Measurements from ENCODE around the gene NELFCD. TPM values are rescaled to one million over a fixed set of nuclear protein-coding genes. Genes with fewer than 3 reads are reported as not detected.

NELFCD gene
- total and polyA plus RNA-seq, 2 donors (not counting 1 experiment from before 2014, with no cell fraction given), result 80.2 to 107 TPM

- Mint-ChIP-seq H3K9me3 (ENCODE audit: insufficient read depth) (no peaks in the 10 kb centered on the region), H3K27ac (no peak overlapping the region), H3K27me3 (no peaks in the 10 kb centered on the region), H3K4me1 (peaks cover 27% of the 10 kb centered on the region), H3K4me3 (peak overlapping the region; percentile 27)
- Histone ChIP-seq H4K20me1 (ENCODE audit: control insufficient read depth, insufficient read depth, low read length, poor library complexity, severe bottlenecking) (no peaks in the 10 kb centered on the region), H3K36me3 (replicated peaks in 1 of 2; ENCODE audit: control extremely low read depth in 1 of 2, control insufficient read depth in 1 of 2, extremely low read depth in 1 of 2, insufficient read depth in 2 of 2, low read length in 1 of 2) (no peaks in the 10 kb centered on the region), H3K79me2 (ENCODE audit: control insufficient read depth, insufficient read depth, low read length) (no peaks in the 10 kb centered on the region), H3K4me3 (ENCODE audit: control extremely low read depth in 1 of 5, extremely low read depth in 1 of 5, insufficient read depth in 1 of 5, low read depth in 2 of 5, low read length in 4 of 5) (no peak overlapping the region), H3K9ac (ENCODE audit: low read length) (no peak overlapping the region), H3K4me2 (replicated peaks; ENCODE audit: low read depth, low read length, poor library complexity, severe bottlenecking) (no peak overlapping the region), H3K9me3 (ENCODE audit: control extremely low read depth in 1 of 3, control insufficient read depth in 2 of 3, insufficient read depth in 1 of 3, low read length in 2 of 3) (peaks cover 1 to 12% (median 7%) of the 10 kb centered on the region in 3 donors), H3K27me3 (replicated peaks in 1 of 4; ENCODE audit: control extremely low read depth in 1 of 4, control insufficient read depth in 3 of 4, insufficient read depth in 4 of 4, low read length in 3 of 4) (no peaks in the 10 kb centered on the region), H3K4me1 (ENCODE audit: control insufficient read depth in 2 of 2, insufficient read depth in 2 of 2, low read length in 2 of 2) (peaks cover 22% of the 10 kb centered on the region in 2 donors), H2AFZ (ENCODE audit: insufficient read depth, low read depth, low read length, poor library complexity, severe bottlenecking) (no peak overlapping the region), H3K27ac (ENCODE audit: low read length in 2 of 2) (no peak overlapping the region)
- intact Hi-C loops (cut with micrococcal nuclease), result no loop called here
- 49% methylated on average over 3 of the region's 3 CpGs for WGBS (ENCODE audit: insufficient coverage)
- ChIA-PET POLR2A (interaction anchor here (0.7 kb wide), 1 partner anchor 66 kb away, joined by 3 read pairs; no protein-coding TSS in a partner anchor), CTCF (no interaction called here)
- DNase-seq (no peak), ATAC-seq (ENCODE audit: low read depth) (no peak)
- TF ChIP-seq CTCF (IDR thresholded peaks at IDR 0.05), result no peak
- no peak for TF ChIP-seq EZH2 (IDR thresholded peaks at IDR 0.05; ENCODE audit: borderline replicate concordance, insufficient read depth, low read depth, low read length, poor library complexity, severe bottlenecking)
These were observed 7.2 kb upstream of the NELFCD start for GRCh38 chr20:58973866-58974265.

- DNase-seq (no peak), ATAC-seq (ENCODE audit: low read depth) (no peak)
- Histone ChIP-seq H3K4me2 (replicated peaks; ENCODE audit: low read depth, low read length, poor library complexity, severe bottlenecking) (no peak overlapping the region), H3K27ac (ENCODE audit: low read length in 2 of 2) (no peak overlapping the region), H4K20me1 (ENCODE audit: control insufficient read depth, insufficient read depth, low read length, poor library complexity, severe bottlenecking) (no peaks in the 10 kb centered on the region), H3K27me3 (replicated peaks in 1 of 4; ENCODE audit: control extremely low read depth in 1 of 4, control insufficient read depth in 3 of 4, insufficient read depth in 4 of 4, low read length in 3 of 4) (no peaks in the 10 kb centered on the region), H3K4me3 (ENCODE audit: control extremely low read depth in 1 of 5, extremely low read depth in 1 of 5, insufficient read depth in 1 of 5, low read depth in 2 of 5, low read length in 4 of 5) (no peak overlapping the region), H3K9ac (ENCODE audit: low read length) (no peak overlapping the region), H3K79me2 (ENCODE audit: control insufficient read depth, insufficient read depth, low read length) (no peaks in the 10 kb centered on the region), H3K4me1 (ENCODE audit: control insufficient read depth in 2 of 2, insufficient read depth in 2 of 2, low read length in 2 of 2) (peaks cover 13 to 22% of the 10 kb centered on the region in 2 donors), H2AFZ (ENCODE audit: insufficient read depth, low read depth, low read length, poor library complexity, severe bottlenecking) (no peak overlapping the region), H3K36me3 (replicated peaks in 1 of 2; ENCODE audit: control extremely low read depth in 1 of 2, control insufficient read depth in 1 of 2, extremely low read depth in 1 of 2, insufficient read depth in 2 of 2, low read length in 1 of 2) (no peaks in the 10 kb centered on the region), H3K9me3 (ENCODE audit: control extremely low read depth in 1 of 3, control insufficient read depth in 2 of 3, insufficient read depth in 1 of 3, low read length in 2 of 3) (peaks cover 1 to 9% (median 7%) of the 10 kb centered on the region in 3 donors)
- no peaks in the 10 kb centered on the region for H3K27me3 Mint-ChIP-seq
- ChIA-PET POLR2A (no interaction called here), CTCF (no interaction called here)
- peaks cover 24% of the 10 kb centered on the region for H3K4me1 Mint-ChIP-seq
- 83% methylated on average over 1 of the region's 1 CpG for WGBS (ENCODE audit: insufficient coverage)
- TF ChIP-seq EZH2 (IDR thresholded peaks at IDR 0.05; ENCODE audit: borderline replicate concordance, insufficient read depth, low read depth, low read length, poor library complexity, severe bottlenecking), result no peak
- no peak for TF ChIP-seq CTCF (IDR thresholded peaks at IDR 0.05)
- H3K4me3 Mint-ChIP-seq, result no peak overlapping the region
- H3K9me3 Mint-ChIP-seq (ENCODE audit: insufficient read depth), result no peaks in the 10 kb centered on the region
- H3K27ac Mint-ChIP-seq, result no peak overlapping the region
- intact Hi-C loops (cut with micrococcal nuclease), result no loop called here
These were observed 5.7 kb upstream of the NELFCD start for GRCh38 chr20:58975353-58975752.
